Cerebellar nuclear complex (tissue), 1 donor: Measurements from ENCODE around the gene RHOT2.

Experiments
- DNase-seq, 2 experiments: peaks; one replicate each; lab custom pipeline; 2025; lab: John Stamatoyannopoulos, UW

Gene RHOT2

GRCh38 chr16:670485-671352, 2.8 kb downstream of the RHOT2 start:
- no peak for DNase-seq

- DNase-seq, result no peak
Measured at GRCh38 chr16:671353-672131, 3.6 kb downstream of the RHOT2 start.

DNA sequence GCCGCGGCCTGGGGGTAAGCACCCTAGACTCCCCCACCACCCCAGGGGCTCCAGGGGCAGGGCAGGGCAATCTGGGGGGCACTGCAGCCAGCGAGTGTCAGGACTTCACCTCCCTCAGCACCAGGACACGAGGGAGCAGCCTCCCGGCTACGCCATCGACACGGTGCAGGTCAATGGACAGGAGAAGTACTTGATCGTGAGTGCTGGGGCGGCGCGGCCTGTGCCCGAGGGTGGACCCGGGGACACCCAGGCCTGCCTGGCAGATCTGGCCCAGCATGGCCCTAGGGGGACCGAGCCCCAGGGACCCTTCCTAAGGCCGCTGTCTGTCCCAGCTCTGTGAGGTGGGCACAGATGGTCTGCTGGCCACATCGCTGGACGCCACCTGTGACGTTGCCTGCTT, 4.4 kb downstream of the RHOT2 start:
- no peak for DNase-seq

DNA sequence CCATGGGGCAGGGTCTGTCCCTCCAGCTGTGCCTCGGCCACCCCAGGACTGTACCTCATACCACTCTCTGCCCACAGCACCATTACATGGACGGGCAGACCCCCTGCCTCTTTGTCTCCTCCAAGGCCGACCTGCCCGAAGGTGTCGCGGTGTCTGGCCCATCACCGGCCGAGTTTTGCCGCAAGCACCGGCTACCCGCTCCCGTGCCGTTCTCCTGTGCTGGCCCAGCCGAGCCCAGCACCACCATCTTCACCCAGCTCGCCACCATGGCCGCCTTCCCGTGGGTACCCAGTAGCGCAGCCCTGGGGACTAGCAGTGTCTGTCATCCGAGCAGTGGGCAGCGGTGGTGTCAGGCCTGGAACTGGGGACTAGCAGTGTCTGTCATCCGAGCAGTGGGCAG, 4.9 kb downstream of the RHOT2 start:
- no peak for DNase-seq

- DNase-seq, result no peak
Measured at GRCh38 chr16:673399-673991, 5.6 kb downstream of the RHOT2 start.

DNA sequence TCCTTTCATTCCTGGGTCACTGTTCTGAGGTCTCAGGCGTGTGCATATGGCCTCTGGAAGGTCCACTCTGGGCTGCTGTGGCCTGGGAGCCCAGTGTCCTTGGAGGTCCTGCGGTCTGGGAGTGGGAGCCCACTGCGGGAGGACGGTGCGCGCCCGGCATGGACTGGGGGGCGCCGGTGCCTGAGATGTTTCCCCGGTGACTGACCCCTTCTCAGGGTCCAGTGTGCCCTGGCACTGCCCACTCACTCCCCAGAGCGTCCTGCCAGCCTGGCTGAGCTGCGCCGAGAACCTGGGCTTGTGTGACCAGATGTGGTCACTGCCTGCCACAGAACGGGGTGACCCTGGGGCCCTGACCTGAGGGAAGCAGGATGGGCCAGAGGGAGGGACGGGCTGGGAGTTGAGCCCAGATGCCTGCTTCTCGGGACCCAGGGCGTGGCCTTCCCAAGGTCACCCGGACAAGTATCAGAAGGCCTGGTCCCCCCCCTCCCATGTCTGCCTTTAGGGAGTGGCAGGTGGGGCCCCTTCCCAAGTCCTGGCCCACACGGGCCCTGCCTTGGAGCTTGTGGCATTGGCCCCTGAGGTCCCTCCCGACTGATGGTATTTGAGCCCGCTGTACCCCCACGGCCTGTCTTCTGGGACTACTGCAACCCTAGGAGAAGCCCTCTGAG, 6.4 kb downstream of the RHOT2 start:
- no peak for DNase-seq

DNA sequence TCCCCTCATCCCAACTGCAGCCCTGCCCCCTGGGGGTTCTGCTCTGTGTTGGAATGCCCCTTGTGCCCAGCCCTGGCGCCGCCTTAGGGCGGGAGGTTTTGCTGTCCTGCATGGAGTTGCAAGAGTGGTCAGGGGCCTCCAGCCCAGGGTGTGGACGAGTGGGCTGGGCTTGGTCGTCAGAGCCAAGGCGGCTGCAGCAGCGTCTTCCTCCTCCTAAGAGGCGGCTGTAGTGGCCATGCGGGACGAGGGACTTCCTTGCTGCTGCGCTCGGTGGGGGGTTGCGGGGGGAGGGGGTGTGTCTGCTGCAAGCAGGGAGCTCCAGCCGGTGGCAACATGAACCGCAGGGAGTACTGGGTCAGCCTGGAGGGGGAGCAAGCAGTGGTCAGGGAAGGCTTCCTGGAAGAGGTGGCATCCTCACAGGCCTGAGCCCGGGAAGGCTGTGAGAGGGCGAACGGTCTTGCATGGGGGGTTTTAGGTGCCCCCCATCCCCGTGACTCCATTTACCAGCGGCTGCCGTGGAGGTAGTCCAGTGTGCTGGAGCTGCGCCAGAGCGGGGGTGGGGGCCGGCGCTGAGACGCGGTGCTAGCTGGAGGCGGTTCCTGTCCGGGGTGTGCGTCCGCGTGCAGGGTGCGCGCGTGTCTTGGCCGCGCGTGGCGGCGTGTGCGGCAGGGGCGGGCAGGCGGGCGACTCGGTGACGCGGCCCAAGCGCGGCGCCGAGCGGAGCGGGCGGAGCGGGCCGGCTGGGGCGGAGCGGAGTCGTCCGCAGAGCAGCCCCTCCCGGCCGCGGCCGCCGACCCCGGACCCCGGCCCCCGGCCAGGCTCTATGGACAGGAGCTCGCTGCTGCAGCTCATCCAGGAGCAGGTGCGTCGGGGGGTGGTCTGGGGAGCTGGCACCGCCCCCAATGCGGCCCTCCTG, 7.3 kb downstream of the RHOT2 start, which contains the start of gene RHBDL1:
Gene RHBDL1, plus strand, starts transcription at position 704 of the 916 bp plus-strand sequence. Its CDS starts 120 bp downstream, at position 824.
- DNase-seq, result no peak

- DNase-seq, result no peak
Measured at GRCh38 chr16:675884-676564, 8.1 kb downstream of the RHOT2 start.

DNA sequence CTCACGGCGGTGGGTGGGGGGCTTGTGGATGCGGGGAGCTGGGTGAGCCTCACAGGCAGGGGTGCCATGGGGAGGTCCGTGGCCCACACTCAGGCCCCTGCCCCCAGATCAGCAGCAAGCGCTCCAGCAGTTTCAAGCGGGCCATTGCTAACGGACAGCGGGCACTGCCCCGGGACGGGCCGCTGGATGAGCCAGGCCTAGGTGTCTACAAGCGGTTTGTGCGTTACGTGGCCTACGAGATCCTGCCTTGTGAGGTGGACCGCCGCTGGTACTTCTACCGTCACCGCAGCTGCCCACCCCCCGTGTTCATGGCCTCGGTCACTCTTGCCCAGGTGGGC, 8.6 kb downstream of the RHOT2 start:
- no peak for DNase-seq

DNA sequence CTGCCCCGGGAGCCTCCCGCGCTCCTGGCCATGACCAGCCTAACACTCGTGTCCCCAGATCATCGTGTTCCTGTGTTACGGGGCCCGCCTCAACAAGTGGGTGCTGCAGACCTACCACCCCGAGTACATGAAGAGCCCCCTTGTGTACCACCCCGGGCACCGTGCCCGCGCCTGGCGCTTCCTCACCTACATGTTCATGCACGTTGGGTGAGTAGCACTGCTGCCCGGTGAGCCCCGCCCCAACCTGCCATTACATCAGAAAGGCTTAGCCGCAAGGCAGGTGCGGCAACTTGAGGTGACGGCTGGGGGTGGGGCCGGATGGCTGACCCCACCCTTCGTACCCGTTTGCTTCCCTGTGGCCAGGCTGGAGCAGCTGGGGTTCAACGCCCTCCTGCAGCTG, 9.0 kb downstream of the RHOT2 start:
- DNase-seq, result no peak

GRCh38 chr16:677316-678190, 9.6 kb downstream of the RHOT2 start:
- DNase-seq, result no peak

- no peak for DNase-seq
Measured at GRCh38 chr16:678209-678857, 10.4 kb downstream of the RHOT2 start.

DNA sequence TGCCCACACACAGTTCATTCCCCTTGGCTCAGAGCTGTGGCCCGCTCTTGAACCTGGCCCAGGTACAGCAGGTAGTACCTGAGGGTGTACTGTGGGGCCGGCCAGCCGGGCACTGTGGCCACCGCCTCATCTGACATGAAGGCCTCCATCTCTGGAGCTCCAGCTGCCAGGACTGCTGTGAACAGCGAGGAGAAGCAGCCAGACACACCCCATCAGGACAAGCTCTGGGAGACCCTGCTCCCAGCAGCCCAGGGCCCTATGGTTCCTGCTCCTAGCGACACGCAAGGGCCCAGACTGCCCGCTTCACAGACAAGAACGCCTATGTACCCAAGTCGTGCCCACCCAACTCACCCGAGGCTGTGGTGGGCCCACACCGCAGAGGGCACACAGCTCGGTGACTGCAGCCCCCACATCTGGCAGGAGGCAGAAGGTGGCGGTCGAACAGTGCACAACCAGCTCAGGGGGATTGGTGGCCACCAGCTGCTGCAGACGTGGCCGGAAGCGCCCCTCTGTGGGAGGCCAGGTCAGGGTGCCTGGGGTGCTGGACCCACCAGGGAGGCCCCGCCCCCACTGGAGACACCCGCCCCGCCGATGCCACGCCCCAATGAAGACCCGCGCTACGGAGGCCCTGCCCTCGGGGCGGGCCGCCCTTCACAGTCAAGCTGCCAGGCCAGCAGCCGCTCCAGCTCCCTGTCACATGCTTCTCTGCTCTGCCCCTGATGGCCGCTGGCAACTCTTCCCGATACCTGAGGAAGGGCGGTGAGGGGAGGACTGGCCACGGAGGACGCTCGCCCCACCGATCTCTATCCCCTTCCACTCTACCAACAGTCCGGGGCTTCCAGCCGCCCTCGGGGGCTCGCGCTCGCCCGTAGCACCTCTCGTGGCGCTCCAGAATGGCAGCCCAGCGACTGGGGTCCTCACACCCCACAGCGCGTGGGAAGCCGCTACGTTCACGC, 11.2 kb downstream of the RHOT2 start:
- no peak for DNase-seq

DNA sequence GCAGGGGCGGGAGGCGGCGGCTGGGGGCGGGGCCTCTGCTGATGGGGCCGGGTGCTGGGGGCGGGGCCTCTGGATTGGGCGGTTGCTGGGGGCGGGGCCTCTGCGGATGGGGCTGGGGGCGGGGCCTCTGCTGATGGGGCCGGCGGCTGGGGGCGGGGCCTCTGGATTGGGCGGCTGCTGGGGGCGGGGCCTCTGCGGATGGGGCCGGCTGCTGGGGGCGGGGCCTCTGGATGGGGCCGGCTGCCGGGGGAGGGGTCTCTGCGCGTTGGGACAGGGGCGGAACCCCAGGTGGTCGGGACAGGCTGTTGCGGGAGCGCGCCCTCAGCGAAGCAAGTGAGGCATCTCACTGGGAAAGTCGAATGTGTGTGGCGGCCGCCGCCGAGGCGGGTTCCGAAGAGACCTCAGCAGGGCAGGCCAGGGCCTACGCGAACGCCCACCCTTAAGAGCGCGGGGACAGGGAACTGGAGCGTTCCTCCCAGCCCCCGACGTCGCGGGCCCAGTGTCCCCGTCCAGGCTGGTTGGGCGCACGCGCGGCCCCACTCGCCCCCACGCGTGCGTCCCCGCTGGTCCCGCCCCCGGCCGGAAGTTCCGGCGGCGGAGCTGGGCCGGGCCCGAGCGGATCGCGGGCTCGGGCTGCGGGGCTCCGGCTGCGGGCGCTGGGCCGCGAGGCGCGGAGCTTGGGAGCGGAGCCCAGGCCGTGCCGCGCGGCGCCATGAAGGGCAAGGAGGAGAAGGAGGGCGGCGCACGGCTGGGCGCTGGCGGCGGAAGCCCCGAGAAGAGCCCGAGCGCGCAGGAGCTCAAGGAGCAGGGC, 12.1 kb downstream of the RHOT2 start, which contains the start of gene STUB1:
Gene STUB1, plus strand, starts transcription at position 597 of the 811 bp plus-strand sequence. Its CDS starts 116 bp downstream, at position 713.
- no peak for DNase-seq

GRCh38 chr16:680625-680945, 12.7 kb downstream of the RHOT2 start:
- no peak for DNase-seq

DNA sequence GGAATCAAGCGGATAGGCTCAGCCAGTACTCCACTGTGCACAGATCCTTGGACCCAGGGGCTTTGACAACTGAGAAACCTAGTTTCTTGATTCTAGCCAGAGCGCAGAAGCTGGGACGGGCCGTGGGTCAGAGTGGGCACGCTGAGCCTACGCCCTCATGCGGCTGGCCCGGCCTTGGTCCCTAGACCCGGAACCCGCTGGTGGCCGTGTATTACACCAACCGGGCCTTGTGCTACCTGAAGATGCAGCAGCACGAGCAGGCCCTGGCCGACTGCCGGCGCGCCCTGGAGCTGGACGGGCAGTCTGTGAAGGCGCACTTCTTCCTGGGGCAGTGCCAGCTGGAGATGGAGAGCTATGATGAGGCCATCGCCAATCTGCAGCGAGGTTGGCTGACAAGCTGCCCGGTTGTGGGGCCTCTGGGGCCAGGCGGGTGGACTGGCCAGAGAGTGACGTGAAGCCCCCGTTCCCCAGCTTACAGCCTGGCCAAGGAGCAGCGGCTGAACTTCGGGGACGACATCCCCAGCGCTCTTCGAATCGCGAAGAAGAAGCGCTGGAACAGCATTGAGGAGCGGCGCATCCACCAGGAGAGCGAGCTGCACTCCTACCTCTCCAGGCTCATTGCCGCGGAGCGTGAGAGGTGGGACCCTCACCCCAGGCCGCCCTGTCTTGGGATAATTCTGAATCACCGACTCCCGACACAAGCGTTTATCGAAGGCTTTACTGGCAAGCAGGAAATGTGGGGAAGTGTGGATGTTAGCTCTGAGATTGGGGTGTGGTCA, 13.2 kb downstream of the RHOT2 start:
- DNase-seq, result no peak
